OCI-LY3 (cell line): ENCODE results near the gene QPCTL.

Experiments used
- CTCF ChIP-seq: fragments of 200-600, 300-600 bp; sonication (generic); IDR thresholded peaks from 2 replicates; pipeline ENCODE4 v1.5.1; 2014; ENCODE audit warnings: antibody characterized with exemption, low read length, low read depth
- EZH2phosphoT487 ChIP-seq: fragments of 200-600 bp; shearing (Covaris generic); IDR thresholded peaks from 2 replicates; pipeline ENCODE4 v1.6.1; 2018; ENCODE audit warnings: antibody characterized with exemption, mixed run types, low read depth

DNA sequence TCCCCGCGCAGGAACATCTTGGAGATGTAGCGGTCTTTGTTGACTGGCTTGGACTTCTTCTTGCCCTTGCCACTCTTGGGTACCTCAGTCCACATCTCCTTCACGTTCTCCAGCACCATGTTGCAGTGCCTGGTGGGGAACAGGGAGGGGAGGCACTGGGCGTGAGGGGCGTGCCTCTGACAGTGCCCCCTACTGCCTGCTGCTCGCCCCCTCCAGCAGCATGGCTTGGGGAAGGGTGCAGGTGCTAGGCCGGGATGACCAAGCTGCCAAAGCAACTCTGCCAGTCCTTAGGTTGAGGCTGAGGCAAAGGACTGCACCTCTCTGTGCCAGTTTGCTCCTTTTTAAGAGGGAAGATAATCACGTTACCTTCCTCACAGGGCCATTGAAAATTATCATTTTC lies 4.9 kb upstream of the QPCTL start:
- no peak for TF ChIP-seq CTCF
- no peak for TF ChIP-seq EZH2phosphoT487
